B cell (primary cell): ENCODE data around the gene NUDT9. TPM values are rescaled to one million over a fixed set of nuclear protein-coding genes. Genes with fewer than 3 reads are reported as not detected.

Experiments
- ATAC-seq: fragments of 200-7000 bp; cut with Tn5 transposase; one replicate; pipeline ENCODE4 v1.10.0; 2021; ENCODE audit warnings: low read depth, mild to moderate bottlenecking, moderate number of reproducible peaks, moderate library complexity
- CTCF ChIA-PET: fragments of 350-600 bp; sonication (Branson Sonifier 250); formaldehyde crosslinking; loops from one replicate; lab custom pipeline; 2021; ENCODE audit warnings: antibody characterized with exemption, inconsistent platforms; lab: Charles Lee
- POLR2A ChIA-PET: fragments of 350-600 bp; sonication (Branson Sonifier 250); formaldehyde crosslinking; loops from one replicate; lab custom pipeline; 2021; ENCODE audit warnings: antibody characterized with exemption; lab: Charles Lee
- DNase-seq: peaks from one replicate; pipeline ENCODE4 v3.0.0; 2013
- H2AFZ ChIP-seq: 2 replicates; pipeline ENCODE4 v1.6.1; 2012; ENCODE audit warnings: mild to moderate bottlenecking, low read depth, low read length; ENCODE audit not compliant: insufficient read depth, poor library complexity, severe bottlenecking
- H3K27ac ChIP-seq, 2 donors: 1 replicate in 1 of 2; 2 replicates in 1 of 2; pipeline ENCODE4 v1.5.1; 2012 to 2013; ENCODE audit warnings: low read length in 2 of 2, mild to moderate bottlenecking in 2 of 2, moderate library complexity in 1 of 2
- H3K27me3 ChIP-seq, 4 experiments: fragments of 200-600 bp in 1 of 4; sonication (generic) in 1 of 4; replicated peaks in 1 of 4; 1 replicate in 2 of 4; 2 replicates in 2 of 4; pipeline versions ENCODE4 v1.6.1 to v1.7.0; 2013 to 2016; ENCODE audit warnings: low read length in 3 of 4, mild to moderate bottlenecking in 2 of 4, mixed read lengths in 1 of 4, moderate library complexity in 1 of 4; ENCODE audit not compliant: insufficient read depth in 4 of 4, control insufficient read depth in 3 of 4; ENCODE audit errors: control extremely low read depth in 1 of 4
- H3K36me3 ChIP-seq, 2 experiments: replicated peaks in 1 of 2; 1 replicate in 1 of 2; 2 replicates in 1 of 2; pipeline versions ENCODE4 v1.6.1 to v1.7.1; 2013; ENCODE audit warnings: low read length in 1 of 2; ENCODE audit not compliant: insufficient read depth in 2 of 2, control insufficient read depth in 1 of 2; ENCODE audit errors: control extremely low read depth in 1 of 2, extremely low read depth in 1 of 2
- H3K4me1 ChIP-seq, 2 donors: fragments of 200-600 bp in 1 of 2; sonication (generic) in 1 of 2; 1 replicate in 1 of 2; 2 replicates in 1 of 2; pipeline versions ENCODE4 v1.5.1 to v1.6.1; 2013 to 2017; ENCODE audit warnings: low read length in 2 of 2; ENCODE audit not compliant: control insufficient read depth in 2 of 2, insufficient read depth in 2 of 2
- H3K4me2 ChIP-seq: replicated peaks from 2 replicates; pipeline ENCODE3; 2012; ENCODE audit warnings: mild to moderate bottlenecking, low read depth, low read length; ENCODE audit not compliant: poor library complexity, severe bottlenecking
- H3K4me3 ChIP-seq, 5 experiments: fragments of 200-600 bp in 1 of 5; sonication (generic) in 1 of 5; 1 replicate in 3 of 5; 2 replicates in 2 of 5; pipeline versions ENCODE4 v1.5.1 to v1.7.0; 2011 to 2016; ENCODE audit warnings: low read length in 4 of 5, mild to moderate bottlenecking in 4 of 5, low read depth in 2 of 5, control low read depth in 1 of 5, moderate library complexity in 1 of 5; ENCODE audit not compliant: insufficient read depth in 1 of 5; ENCODE audit errors: control extremely low read depth in 1 of 5, extremely low read depth in 1 of 5
- H3K79me2 ChIP-seq: fragments of 200-600 bp; sonication (generic); one replicate; pipeline ENCODE4 v1.6.0; 2016; ENCODE audit warnings: low read length; ENCODE audit not compliant: control insufficient read depth, insufficient read depth
- H3K9ac ChIP-seq: fragments of 200-600 bp; sonication (generic); 2 replicates; pipeline ENCODE4 v1.6.1; 2017; ENCODE audit warnings: mild to moderate bottlenecking, low read length, moderate library complexity
- H3K9me3 ChIP-seq, 3 donors: one replicate each; pipeline versions ENCODE4 v1.6.1 to v1.7.1; 2013; ENCODE audit warnings: low read length in 2 of 3; ENCODE audit not compliant: control insufficient read depth in 2 of 3, insufficient read depth in 1 of 3; ENCODE audit errors: control extremely low read depth in 1 of 3
- H4K20me1 ChIP-seq: 2 replicates; pipeline ENCODE4 v1.6.0; 2012; ENCODE audit warnings: mild to moderate bottlenecking, low read length; ENCODE audit not compliant: insufficient read depth, control insufficient read depth, poor library complexity, severe bottlenecking
- H3K27ac Mint-ChIP-seq: one replicate; pipeline ENCODE4 v1.8.0; 2021; ENCODE audit warnings: mixed read lengths
- H3K27me3 Mint-ChIP-seq: one replicate; pipeline ENCODE4 v1.8.0; 2021; ENCODE audit warnings: mixed read lengths
- H3K4me1 Mint-ChIP-seq: one replicate; pipeline ENCODE4 v1.8.0; 2021; ENCODE audit warnings: mixed read lengths
- H3K4me3 Mint-ChIP-seq: one replicate; pipeline ENCODE4 v1.8.0; 2021; ENCODE audit warnings: mixed read lengths
- H3K9me3 Mint-ChIP-seq: one replicate; pipeline ENCODE4 v1.8.0; 2022; ENCODE audit warnings: mixed read lengths; ENCODE audit not compliant: insufficient read depth
- EZH2 ChIP-seq: IDR thresholded peaks from 2 replicates; pipeline ENCODE4 v1.6.1; 2012; ENCODE audit warnings: borderline replicate concordance, low read depth, mild to moderate bottlenecking, moderate library complexity, low read length; ENCODE audit not compliant: insufficient read depth, poor library complexity, severe bottlenecking
- WGBS: methylation state at CpG from one replicate; pipeline ENCODE4 v1.1.5; 2013; ENCODE audit warnings: missing lambda C conversion rate; ENCODE audit not compliant: insufficient coverage; 5-methylcytosine and 5-hydroxymethylcytosine counted together
- intact Hi-C: fragments of 100-400 bp; cut with micrococcal nuclease; formaldehyde crosslinking; loops from one replicate; pipeline ENCODE4 v1.10.0; 2022
- polyA plus RNA-seq: library from polyadenylated mRNA; depleted of rRNA; stranded (reverse); fragments of >200 nt; gene quantifications from 2 replicates; pipeline ENCODE4 v1.2.3, GENCODE V29; 2012
- total RNA-seq, 2 donors: library from RNA; stranded (reverse); fragments of 120-200 nt in 1 of 2; gene quantifications; 1 replicate in 1 of 2; 2 replicates in 1 of 2; pipeline versions ENCODE4 v1.2.3 to v1.2.4, GENCODE V29; 2013 to 2022
- TF ChIP-seq, protein P1 (sequence below): fragments of 200-600 bp; IDR thresholded peaks from one replicate; pipeline ENCODE4 v1.8.0; 2022; ENCODE audit warnings: antibody characterized with exemption, mild to moderate bottlenecking

Gene NUDT9
- total and polyA plus RNA-seq, 2 donors (not counting 1 experiment from before 2014, with no cell fraction given) = 10.0 to 17.5 TPM

DNA sequence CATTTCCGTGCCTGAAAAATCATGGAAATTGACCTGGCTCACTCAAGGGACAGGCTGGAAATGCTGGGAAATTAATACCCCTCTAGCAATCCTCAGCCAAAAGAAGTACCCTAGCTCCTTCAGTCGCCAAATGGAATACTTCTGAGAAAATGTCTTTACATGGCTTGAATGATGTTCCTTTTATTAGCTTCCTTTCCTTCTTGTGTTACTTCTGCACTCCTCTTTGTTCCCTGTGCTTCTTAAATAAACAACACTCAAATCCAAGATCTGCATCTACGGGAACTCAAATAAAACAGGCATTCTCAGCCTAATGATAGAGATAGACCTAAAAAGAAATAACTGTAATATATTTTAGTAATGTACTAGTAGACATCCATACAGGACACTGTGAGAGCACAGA lies 70.7 kb downstream of the NUDT9 start:
- Histone ChIP-seq H3K4me1 (no peaks in the 10 kb centered on the region), H2AFZ (no peak overlapping the region), H3K79me2 (no peaks in the 10 kb centered on the region), H3K36me3 (no peaks in the 10 kb centered on the region), H3K4me3 (no peak overlapping the region), H3K9ac (no peak overlapping the region), H3K4me2 (no peak overlapping the region), H3K27me3 (no peaks in the 10 kb centered on the region), H3K27ac (no peak overlapping the region), H3K9me3 (peaks cover 0 to 12% (median 3%) of the 10 kb centered on the region in 3 donors), H4K20me1 (no peaks in the 10 kb centered on the region)
- intact Hi-C loops = no loop called here
- Mint-ChIP-seq H3K4me3 (no peak overlapping the region), H3K27me3 (no peaks in the 10 kb centered on the region), H3K4me1 (peaks cover 3% of the 10 kb centered on the region), H3K9me3 (no peaks in the 10 kb centered on the region), H3K27ac (no peak overlapping the region)
- ATAC-seq = no peak
- ChIA-PET POLR2A (no interaction called here), CTCF (no interaction called here)
- WGBS = no CpG with 5 or more reads among the region's 3 CpGs
- TF ChIP-seq, protein P1, sequence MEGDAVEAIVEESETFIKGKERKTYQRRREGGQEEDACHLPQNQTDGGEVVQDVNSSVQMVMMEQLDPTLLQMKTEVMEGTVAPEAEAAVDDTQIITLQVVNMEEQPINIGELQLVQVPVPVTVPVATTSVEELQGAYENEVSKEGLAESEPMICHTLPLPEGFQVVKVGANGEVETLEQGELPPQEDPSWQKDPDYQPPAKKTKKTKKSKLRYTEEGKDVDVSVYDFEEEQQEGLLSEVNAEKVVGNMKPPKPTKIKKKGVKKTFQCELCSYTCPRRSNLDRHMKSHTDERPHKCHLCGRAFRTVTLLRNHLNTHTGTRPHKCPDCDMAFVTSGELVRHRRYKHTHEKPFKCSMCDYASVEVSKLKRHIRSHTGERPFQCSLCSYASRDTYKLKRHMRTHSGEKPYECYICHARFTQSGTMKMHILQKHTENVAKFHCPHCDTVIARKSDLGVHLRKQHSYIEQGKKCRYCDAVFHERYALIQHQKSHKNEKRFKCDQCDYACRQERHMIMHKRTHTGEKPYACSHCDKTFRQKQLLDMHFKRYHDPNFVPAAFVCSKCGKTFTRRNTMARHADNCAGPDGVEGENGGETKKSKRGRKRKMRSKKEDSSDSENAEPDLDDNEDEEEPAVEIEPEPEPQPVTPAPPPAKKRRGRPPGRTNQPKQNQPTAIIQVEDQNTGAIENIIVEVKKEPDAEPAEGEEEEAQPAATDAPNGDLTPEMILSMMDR = no peak
- TF ChIP-seq EZH2 = no peak
- no peak for DNase-seq

DNA sequence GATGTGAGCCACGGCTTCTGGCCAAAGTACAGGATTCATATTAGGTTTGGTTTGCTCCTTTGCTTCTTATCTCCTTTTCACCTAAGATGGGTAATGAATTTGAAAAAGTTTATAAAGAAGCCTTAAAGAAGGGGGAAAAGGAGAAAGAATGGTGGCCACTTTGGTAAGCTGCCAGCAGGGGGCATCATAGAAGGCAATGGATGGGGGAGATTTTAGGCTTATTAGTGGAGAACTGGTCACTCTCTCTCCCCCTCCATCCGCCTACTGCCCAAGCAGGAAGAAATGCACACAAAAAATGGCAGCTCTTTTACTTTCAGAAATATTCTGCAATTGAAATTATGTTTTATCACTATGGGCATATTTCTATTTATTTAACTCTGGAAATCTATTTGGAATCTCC lies 74.8 kb downstream of the NUDT9 start:
- TF ChIP-seq EZH2 = no peak
- TF ChIP-seq, protein P1 = peak; percentile 42
- no peaks in the 10 kb centered on the region for H4K20me1 ChIP-seq
- H3K9ac ChIP-seq = no peak overlapping the region
- Mint-ChIP-seq H3K27ac (no peak overlapping the region), H3K9me3 (no peaks in the 10 kb centered on the region), H3K27me3 (no peaks in the 10 kb centered on the region), H3K4me1 (peaks cover 10% of the 10 kb centered on the region), H3K4me3 (no peak overlapping the region)
- no peak overlapping the region for H2AFZ ChIP-seq
- intact Hi-C loops = loop anchor here (2.0 kb wide), 1 partner anchor 716 kb away; no protein-coding TSS in a partner anchor
- H3K9me3 ChIP-seq = no peaks in the 10 kb centered on the region
- ATAC-seq (no peak), DNase-seq (no peak)
- H3K27me3 ChIP-seq = no peaks in the 10 kb centered on the region
- H3K79me2 ChIP-seq = no peaks in the 10 kb centered on the region
- no peak overlapping the region for H3K27ac ChIP-seq
- no peak overlapping the region for H3K4me3 ChIP-seq
- no CpG with 5 or more reads among the region's 2 CpGs for WGBS
- H3K4me2 ChIP-seq = no peak overlapping the region
- ChIA-PET CTCF (interaction anchor here (2.3 kb wide), 1 partner anchor 715 kb away, joined by 6 read pairs; no protein-coding TSS in a partner anchor), POLR2A (no interaction called here)
- no peaks in the 10 kb centered on the region for H3K36me3 ChIP-seq
- H3K4me1 ChIP-seq = no peaks in the 10 kb centered on the region
